ENCODE data around the gene ACAD9.
A peak's percentile ranks its signal among the peaks of the same experiment; 100 is the strongest.
"Not testable (repeated sequence)": the region's sequence is repeated elsewhere in the genome, so short reads cannot be mapped to it uniquely, and the experiment has no call there.

Gene ACAD9

GRCh38 chr3:128859630-128860029 is 19.8 kb upstream of the ACAD9 start:
- DNase-seq, result no peak

DNA sequence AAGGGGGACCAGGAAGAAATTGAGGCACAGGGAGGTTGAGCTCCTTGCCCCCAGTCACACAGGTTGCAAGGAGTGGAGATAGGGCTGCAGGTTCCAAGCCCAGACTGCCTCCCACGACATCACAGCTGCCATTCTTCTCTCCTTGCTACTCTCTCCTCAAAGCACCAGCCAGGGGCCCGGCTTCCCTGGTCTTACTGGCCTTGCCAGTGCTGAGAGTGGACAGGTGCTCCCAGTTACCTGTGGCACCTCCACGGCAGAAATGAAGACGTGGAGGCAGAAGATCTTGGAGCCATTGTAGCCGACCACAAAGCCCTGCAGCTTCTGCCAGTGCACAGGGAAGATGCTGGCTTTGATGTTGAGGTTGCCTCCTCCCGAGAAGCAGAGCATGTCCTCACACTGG is 17.9 kb upstream of the ACAD9 start:
- DNase-seq, result no peak

GRCh38 chr3:128863560-128863959 is 15.9 kb upstream of the ACAD9 start:
- DNase-seq, result no peak

GRCh38 chr3:128864351-128864811 is 15.0 kb upstream of the ACAD9 start:
- peak in 47 of 56 donors; percentile 18 to 77 (median 53) for DNase-seq

- DNase-seq, result peak in 33 of 56 donors; percentile 4 to 65 (median 30)
These were observed 14.3 kb upstream of the ACAD9 start for GRCh38 chr3:128864849-128865804.

DNA sequence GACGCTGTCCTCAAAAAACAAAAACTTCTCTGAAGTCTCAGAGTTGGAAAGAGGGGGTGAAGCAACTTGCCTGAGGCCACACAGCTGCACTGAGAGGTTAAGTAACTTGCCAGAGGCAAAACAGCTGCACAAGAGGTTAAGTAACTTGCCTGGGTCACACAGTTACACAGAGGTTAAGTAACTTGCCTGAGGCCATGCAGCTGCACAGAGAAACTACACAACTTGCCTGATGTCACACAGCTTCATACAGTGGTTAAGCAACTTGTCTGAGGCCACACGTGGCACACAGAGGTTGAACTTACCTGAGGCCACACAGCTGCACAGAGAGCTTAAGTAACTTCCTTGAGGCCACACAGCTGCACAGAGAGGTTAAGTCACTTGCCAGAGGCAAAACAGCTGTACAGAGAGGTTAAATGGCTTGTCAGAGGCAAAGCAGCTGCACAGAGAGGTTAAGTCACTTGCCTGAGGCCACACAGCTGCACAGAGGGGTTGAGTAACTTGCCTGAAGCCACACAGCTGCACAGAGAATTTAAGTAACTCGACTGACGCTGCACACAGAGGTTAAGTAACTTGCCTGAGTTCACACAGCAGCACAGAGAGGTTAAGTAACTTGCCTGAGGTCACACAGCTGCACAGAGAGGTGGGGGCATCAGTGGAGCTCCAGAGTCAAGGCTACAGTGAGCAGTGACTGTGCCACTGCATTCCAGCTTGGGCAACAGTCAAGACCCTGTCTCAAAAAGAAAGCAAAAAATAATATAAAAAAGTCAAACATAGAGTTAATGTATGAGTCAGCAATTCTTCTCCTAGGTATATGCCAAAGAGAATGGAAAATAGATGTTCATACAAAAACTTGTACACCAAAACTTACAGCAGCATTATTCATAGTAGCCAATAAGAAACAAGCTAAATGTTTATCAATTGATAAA is 12.0 kb upstream of the ACAD9 start:
- no peak for DNase-seq

GRCh38 chr3:128870347-128870746 is 9.1 kb upstream of the ACAD9 start:
- DNase-seq, result no peak

DNA sequence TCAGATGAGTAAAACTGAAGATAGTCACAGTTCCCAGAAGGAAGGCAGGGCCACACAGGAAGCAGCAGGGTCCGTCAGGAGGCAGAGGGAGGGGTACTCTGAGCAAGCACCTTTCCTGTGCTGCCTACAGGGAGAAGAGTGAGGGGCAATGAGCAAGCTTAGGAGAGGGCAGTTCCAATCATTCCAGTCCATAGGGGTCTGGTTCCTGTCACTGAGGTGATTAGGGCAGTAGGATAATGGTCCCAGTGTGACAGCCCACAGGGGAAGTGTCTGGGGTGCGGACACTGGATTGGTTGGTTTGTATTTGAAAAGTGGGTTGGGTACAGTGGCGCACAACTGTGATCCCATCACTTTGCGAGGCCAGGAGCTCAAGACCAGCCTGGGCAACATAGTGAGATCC is 7.1 kb upstream of the ACAD9 start:
- DNase-seq, result no peak

- no peak for DNase-seq
These were observed 6.7 kb upstream of the ACAD9 start for GRCh38 chr3:128872744-128873143.

DNA sequence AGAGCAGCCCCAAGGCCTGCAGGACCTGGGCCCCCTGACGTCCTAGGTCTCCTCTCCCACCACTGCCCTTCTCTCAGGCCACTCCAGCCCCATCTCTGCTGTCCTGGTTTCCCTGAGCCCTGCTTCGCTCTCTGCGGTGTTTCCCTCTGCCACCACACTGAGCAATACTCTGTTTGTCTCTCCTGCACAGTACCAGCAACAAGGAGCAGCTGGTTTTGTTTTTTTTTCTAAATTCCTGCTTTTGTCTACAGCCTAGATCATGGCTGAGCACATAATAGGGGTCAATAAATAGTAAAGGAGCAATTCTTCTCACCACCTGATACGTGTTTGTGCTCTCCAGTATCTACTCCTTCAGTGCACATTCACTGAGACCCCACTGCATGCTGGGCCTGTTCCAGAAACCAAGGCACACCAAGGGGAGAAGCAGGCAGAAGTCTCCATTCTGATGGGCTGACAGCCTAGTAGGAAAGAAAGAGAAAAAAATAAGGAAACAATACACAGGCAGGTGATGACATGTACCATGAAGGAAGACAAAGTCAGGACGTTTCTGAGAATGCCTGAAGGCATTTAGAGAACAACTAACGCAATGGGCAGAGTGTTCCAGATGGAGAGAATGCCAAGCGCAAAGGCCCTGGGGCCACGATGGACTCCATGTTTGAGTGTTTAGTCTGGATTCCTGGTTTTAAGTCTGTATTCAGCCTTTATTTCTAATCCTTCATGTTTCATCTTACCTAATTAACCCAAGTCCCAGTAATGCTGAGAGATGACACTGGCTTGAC is 6.0 kb upstream of the ACAD9 start:
- DNase-seq, result no peak

GRCh38 chr3:128874481-128875180 is 4.8 kb upstream of the ACAD9 start:
- DNase-seq, result no peak

DNA sequence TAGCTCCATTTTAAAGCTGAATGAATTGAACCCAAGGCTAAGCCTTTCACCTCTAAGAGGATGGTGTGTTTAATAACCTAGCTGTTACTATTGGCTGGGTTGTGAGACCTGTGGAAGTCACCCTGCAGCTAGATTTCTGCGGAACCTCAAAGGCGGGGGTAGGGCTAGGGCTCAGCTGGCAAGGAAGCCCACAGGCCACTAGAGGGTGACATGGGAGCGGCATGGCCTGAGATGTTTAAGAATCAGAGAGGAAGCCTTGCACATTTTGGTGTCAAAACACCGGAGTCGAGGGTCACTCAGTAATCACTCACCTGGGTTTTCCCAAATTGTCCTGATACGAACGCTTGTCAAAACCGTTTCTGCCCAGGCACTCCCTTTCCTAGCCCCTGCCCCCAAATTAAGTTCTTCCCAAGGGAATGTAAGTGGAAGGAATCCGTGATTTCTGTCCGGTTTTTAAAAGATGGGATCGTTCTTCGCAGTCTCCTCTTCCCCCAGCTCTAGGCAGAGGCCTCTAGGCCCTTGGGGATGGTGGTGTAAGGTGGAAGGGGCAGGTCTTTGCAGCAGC is 3.8 kb upstream of the ACAD9 start:
- DNase-seq, result peak in 20 of 56 donors; percentile 1 to 35 (median 12)

- no peak for DNase-seq
These were observed 1.4 kb upstream of the ACAD9 start for GRCh38 chr3:128878011-128878457.

- peak in 5 of 56 donors; percentile 26 to 64 (median 40) for DNase-seq
These were observed 780 bp upstream of the ACAD9 start for GRCh38 chr3:128878556-128879124.

GRCh38 chr3:128879991-128880390 is 571 bp downstream of the ACAD9 start:
- no peak for DNase-seq

GRCh38 chr3:128880455-128880854 is 1.0 kb downstream of the ACAD9 start:
- DNase-seq, result not testable (repeated sequence)

DNA sequence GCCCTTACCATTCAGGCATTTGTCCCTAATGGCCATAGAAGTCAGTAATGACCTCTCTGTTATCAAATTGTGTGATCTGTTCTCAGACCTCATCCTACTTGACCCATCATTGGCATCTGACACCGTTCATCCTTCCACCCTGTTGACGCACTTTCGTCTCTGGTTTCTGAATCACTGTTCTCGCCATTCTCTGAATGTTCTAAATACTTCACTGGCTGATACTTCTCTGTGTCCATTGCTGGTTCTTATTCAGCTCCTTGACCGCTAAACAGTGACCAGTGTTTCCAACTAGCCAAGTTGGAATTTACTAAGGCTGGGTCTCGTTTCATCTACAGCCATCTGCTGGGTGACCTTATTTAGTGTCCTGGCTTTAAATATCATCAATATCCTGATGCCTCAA is 2.2 kb downstream of the ACAD9 start:
- no peak for DNase-seq

DNA sequence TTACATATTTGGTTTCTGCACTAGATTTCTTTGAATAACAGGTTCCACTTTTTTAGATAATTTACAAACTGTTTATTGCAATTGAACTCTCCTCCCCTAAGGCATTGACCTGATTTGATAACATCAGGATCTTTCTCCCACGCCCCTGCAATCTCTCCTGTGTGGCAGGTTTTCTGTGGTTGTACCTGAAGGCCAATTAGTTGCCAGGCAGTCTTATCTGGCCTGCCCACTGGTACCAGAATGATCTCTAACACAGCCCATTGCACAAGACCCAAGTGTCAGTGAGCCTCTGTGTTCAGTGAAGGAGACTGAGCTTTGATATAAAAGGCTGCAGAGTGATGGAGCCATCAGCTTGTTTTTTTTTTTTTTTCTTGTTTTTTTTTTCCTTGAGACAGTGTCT is 3.3 kb downstream of the ACAD9 start:
- DNase-seq, result no peak

DNA sequence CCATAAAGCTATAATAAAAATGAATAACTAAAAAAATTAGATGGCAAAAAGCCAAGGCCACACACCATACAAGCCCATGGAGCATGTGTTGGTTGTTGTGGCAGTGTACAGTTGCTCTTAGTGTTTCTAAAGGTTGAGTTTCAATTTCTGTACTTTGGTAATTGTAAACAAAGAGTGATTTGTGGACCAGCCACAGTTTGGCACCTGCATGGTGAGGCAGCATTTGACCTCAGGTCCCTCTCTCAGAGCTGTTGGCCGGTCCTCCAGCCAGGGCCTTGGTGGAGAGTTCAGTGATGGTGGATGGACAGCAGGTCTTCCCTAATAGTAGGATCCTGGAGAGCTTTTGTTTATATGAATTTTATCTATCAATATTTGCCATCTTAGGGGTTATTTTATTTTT is 5.6 kb downstream of the ACAD9 start:
- DNase-seq, result no peak

All from nucleus accumbens (tissue), 56 donors.